ENCODE data around the gene PBX2.
"Not testable (repeated sequence)": the region's sequence is repeated elsewhere in the genome, so short reads cannot be mapped to it uniquely, and the experiment has no call there.

PBX2 gene

DNA sequence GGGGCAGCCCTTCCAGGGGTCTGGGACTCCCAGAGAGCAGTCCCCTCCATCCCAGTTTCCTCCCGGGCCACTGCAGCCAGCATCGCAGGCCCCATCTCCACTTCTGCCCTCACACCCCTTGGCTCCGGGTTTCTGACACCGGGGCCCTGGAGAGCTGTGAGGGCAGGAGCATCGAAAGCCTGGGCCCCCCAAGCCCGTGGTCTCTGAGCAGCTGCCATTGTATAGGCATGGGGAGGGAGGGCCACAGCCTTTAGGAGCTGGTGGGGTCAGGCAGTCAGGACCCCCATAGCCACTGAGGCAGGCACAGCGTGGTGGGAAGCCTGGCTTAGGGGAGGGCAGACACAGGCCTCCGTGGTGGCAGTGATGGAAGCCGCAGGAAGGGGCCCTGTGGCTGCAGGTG, 12.2 kb upstream of the PBX2 start:
- no peak for DNase-seq (ENCODE audit: low read depth in 3 of 3)

DNA sequence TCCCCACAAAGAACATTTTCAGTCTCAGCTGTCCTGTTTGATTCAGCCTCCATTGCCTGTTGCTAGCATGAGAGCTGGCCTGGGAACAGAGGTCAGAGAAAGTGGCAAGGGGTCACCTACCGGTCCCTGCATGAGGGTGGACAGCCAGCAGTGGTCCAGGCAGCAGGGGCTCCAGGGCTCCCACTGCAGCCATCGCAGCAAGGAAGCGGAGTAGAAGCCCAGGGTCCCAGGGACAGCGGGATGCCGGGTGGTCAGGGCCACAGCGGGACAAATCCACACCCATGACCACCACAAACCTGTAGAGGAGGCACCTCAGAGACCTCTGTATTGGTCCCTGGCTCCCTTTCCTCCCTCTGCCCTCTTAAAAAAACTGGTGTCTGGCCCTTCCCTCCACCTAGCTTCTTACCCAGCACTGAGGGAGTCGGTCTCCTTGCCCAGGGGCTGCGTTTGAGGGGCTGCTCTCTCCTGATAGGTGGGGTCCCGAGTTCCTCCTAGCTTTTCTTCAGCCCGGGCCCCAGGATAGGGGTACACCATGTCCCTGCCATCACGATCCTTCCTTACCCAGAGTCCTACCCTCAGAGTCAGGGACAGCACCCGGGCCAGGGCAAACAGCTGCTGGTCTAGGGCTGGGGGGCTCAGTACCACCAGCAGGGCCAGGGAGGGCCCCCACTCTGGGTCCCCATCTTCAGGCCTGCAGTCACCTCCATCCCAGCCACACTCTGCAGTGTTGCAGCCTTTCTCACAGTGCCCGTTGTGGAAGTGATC, 10.9 kb upstream of the PBX2 start:
- no peak for DNase-seq (ENCODE audit: low read depth in 3 of 3)

DNA sequence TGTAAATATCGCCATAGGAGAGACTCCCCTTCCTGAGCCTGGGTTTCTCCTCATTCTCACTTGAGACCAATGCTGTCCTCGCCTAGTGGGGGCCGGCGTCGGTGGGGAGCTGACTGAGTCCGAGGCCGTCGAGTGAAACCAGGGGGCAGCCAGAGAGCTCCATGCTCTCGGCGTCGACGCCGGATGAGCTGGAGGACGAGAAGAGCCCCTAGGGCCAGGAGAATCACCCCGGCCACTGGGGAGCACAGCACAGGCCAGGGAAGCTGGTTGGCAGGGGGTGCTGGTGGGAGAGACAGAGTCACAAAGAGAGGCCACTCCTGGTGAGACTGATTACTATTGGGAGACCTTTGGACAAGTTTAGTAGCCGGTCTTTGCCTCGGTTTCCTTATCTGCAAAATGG, 8.9 kb upstream of the PBX2 start:
- DNase-seq (ENCODE audit: low read depth in 3 of 3), result no peak

DNA sequence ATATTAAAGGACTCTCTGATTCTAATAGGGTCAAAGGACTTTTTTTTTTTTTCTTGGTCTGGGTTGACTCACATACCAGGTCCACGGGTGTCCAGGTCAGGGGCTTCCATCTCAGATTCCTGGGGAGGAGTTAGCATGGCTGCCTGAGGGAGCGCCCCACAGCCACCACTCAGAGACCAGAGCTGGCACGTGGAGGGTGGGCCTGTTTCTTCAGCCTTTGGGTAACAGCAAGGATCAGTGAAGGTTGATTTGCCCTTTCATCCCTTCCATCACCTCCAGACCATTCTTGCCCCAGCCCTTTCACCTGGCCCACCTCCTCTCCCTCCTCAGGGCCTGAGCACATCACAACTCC, 8.3 kb upstream of the PBX2 start:
- no peak for DNase-seq (ENCODE audit: low read depth in 3 of 3)

DNA sequence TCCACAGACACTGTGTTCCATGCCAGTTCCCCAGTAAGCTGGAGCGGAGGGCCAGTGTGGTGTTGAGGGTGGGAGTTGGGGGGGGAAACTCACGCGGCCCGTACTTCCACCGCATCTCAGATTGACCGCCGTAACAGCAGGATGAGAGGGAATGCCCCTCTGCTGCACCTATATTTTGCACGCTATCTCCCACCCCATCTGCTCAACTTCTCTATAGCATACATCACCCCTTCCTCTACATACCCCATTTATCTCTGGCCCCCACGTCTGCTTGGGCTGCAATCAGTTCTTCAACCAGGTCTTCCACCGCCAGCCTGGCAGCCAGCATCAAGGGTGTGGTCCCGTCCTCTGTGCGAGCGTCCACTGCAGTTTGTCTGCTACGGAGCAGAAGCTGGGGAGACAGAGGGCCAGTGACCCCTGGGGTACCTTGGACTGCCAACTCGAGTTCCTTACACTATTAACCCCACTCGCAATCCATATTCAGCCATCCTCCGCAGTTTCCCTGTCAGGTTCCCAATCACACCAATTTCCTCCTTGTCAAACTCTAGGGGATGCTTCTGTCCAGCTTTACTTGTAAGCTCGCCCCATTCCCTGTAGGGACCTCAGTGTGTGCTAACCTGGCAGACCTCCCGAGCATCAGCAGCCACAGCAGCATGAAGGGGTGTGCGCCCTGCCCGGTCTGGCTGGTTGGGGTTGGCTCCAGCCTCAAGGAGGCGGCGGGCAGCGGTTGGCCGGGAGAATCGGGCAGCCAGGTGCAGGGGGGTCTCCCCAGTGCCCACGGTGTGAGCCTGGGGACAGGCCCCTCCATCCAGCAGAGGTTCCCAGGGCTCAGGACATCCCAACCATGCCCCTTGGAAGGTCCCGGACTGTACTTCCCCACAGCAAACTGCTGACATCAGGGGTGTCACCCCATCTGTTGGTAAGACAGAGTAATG, 6.9 kb upstream of the PBX2 start:
- DNase-seq (ENCODE audit: low read depth in 3 of 3), result no peak

DNA sequence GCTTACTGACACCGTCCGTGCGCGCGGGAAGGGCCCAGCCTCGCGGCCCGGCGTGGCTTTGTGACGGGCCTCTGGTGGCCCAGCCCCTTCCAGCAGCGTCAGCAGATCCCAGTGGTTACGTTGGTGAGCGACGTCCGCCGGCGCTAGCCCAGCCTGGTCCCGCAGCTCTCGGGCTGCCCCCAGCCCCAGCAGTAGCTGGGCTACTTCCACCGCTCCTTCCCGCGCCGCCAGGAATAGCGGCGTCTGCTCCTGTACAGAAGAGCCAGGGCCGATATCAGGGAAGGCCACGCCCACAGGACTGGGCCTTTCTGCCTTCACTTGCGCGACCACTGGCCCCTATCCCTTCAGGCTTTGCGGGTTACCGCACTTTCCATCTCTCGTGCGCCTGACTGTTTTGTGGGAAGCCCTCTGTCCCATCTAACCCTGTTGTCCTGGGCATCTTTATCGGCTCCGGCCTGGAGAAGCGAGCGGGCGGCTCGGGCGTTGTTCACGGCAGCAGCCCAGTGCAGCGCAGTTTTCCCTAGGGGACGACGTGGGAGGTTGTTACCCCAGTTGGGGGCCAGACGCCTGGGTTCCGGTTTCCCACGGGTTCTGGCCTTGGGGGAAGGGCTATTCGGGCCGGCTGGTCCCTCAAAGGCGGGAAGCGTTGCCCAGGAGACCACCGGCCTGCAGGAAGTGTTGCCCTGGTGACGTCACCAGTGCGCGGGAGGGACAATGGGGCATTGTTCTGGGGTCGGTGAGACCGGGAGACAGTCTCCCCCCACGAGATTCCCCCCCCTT, 6.1 kb upstream of the PBX2 start:
- peak in 1 of 3 experiments; percentile 40 for DNase-seq (ENCODE audit: low read depth in 3 of 3)

DNA sequence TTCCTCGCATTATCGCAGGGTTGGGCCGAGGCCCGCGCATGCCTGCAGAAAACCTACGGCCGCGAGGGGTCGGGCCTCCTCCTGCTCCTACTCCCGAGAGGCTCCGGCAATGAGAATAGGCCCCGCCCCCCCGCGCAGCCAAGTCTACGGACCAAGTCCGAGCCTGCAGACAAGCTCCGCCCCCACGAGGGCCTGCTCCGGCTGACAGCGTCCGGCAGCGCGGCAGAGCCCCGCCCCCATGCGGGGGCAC, 5.6 kb upstream of the PBX2 start:
- peak; percentile 98 to 100 (median 99) for DNase-seq (ENCODE audit: low read depth in 3 of 3)

DNA sequence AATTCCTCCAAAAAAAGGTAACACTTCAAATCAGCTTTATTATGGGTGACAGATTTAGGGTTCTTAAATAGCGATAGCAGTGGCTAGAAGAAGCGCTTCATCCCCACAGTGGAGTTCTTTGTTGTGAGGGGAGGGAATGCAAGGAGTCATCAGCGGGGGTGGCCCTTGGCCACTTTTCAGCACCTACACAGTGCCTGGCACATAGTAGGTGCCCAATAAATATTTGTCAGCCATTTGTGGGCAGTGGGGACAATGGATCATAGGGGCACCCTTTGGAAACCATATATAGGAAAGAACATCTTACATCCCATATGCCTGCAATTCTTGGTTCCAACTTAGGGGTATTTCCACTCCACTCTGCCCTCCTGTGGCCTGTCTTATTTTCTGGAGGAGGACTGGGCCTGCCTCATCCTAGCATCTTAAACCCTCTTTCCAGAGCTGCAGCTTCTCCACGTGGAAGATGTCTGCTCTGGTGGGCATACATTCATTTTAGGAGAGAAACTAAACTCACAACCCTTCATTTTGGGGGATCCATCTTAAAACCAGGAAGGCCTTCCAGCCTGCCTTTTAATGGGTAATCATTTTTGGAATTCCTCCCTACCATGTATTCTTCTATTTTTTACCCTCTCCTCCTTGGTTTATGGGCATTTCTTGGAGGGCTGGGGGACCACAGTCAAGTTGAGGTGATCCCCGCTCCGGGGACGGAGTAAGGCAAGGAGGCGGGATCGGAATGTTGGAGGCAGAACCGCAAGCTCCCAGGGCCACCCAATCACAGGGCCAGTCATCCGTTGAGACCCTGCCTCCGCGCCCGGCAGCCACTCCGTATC, 5.0 kb upstream of the PBX2 start:
- no peak for DNase-seq (ENCODE audit: low read depth in 3 of 3)

GRCh38 chr6:32194388-32194787, 4.4 kb upstream of the PBX2 start:
- DNase-seq (ENCODE audit: low read depth in 3 of 3), result no peak

DNA sequence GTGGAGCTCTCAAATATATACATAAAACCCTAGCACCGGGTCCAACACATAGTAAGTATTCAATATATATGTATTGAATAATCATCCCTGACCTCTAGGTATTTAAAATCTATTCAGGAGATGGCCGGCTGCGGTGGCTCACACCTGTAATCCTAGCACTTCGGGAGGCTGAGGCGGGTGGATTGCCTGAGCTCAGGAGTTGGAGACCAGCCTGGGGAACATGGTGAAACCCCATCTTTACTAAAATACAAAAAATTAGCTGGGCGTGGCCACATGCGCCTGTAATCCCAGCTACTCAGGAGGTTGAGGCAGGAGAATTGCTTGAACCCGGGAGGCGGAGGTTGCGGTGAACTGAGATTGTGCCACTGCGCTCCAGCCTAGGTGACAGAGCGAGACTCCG, 3.1 kb upstream of the PBX2 start:
- not testable (repeated sequence) for DNase-seq (ENCODE audit: low read depth in 3 of 3)

DNA sequence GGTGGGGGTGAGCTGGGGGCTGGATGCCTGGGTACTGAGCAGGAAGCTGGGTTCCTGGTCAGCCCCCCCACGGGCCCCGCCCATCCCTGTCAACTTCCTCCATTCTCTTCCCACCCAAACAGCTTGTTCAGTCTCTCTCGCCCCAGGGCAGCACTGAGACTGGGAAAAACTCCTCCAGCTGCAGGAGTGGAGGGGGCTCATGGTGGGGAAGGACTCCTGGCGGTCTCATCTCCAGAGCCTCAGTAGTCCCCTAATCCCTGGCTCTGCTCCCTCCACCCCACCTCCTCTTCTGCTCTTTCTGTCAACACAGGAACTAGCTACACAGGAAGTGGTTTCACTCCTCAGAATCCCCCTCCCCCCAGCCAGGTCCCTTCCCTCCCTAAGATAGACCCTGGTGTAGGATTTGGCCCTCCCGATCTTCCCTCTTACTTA, 2.6 kb upstream of the PBX2 start, which contains the start of gene GPSM3:
GPSM3 (minus strand) TSS at position 36 of the 432 bp plus-strand sequence. CDS start 130 bp downstream, outside the sequence.
- DNase-seq (ENCODE audit: low read depth in 3 of 3), result no peak

DNA sequence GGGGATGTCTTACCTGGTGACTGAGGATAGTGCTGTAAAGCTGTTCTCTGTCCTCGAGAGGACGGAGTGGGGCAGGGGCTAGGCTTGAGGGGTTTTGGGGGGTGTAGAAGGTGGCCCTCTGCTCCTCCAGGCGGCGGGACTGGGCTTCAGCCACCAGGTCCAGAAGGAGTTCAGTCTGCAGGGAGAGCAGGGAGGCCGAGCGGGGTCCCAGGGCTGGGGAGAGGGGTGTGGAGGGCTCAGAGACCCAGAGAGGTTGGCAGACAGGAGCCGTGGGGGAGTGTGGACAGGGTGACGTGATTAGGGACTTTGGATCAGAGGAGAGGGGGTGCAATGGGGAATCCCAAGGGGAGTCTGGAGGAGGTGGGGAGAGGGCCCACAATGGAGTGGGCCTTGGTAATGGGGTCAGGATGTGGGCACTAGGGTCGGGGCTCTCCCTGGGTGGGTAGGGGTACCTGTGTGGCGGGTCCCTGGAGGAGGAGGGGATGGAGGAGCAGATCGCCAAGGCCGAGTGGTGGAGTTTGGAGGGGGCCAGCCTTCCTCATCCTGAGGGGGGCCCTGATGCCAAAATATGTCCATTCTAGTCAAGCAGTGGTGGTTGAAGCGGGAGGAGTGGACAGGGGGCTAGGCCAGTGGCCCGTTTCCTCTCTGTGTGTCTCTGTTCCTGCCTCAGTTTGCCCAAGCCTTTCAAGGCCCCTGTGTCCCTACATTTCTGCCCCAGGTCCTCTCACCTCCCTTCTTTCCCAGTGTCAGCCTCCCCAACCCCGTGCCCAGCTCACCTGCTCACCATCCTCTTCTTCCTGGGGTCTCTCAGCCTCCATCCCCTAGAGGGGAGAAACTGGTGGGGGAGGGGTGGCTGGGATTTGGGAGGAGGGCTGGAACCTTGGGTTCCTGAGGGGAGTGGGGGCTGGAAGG, 1.9 kb upstream of the PBX2 start:
- no peak for DNase-seq (ENCODE audit: low read depth in 3 of 3)

DNA sequence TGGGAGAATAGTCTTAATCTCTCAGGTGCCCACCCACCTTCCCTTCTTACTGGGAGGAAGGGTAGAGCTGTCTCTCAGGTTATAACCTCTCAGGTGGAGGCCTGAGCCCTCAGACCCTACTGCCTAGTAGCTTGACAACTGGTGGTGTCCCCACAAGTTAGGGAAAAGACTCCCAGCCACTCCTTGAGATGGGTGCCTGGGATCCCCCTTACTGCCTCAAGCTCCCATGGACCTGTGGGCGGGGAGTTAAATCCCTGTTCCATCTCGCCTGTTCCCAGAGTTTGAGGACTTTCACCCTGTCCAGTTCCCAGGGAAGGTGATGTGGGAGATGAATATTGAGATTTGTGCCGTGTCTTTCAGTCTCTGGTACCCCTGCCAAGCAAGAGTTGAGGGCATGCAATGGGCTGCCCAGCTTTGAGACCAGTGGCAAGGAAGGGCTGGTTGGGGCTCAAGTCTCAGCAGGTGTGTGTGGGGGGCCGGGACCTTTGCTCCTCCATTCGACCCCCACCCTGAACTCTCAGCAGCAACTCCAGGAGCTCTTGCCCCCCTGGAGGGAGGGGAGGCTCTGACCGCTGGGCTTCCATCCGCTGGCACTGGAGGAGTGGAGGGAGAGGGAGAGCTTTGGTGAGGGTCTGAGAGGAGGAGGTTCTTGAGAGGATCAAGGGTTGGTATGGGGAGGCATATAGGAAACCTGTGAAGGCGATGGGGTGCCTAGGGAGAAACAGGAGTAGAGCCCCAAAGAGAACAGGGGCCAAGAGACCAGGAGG, 1.1 kb upstream of the PBX2 start:
- DNase-seq (ENCODE audit: low read depth in 3 of 3), result no peak

- no peak for DNase-seq (ENCODE audit: low read depth in 3 of 3)
Observed at GRCh38 chr6:32189742-32190053, 304 bp downstream of the PBX2 start.

DNA sequence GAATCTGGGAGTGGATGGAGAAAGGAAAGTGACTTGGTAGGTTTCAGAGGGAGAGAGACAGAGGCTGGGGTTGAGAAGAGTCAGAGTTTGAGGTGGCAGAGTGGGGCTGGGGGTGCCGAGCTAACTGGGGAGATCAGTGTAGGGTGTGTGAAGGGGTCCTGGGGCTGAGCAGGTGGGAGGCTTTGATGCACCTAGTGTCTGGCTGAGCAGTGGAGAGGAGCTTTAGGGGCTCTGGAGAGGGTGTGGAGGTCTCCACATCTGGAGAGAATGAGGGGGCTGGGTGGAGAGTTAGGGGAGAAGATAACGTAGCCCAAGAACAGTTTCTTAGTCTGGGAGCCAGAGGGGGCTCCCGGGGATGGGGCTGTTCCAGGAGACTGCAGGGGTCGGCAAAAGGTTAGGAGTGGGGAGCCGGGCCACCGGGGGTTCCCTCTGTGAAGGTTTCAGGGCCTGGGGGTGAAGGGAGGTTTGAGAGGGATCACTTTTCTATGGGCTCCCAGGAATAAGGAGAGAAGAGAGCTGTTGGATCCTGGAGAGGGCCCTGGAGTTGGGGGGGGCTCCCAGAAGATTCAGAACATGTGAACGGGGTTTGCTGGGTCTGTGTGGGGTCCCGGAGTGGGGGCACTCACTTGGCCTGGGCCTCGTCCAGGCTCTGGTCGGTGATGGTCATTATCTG, 797 bp downstream of the PBX2 start:
- DNase-seq (ENCODE audit: low read depth in 3 of 3), result no peak

- no peak for DNase-seq (ENCODE audit: low read depth in 3 of 3)
Observed at GRCh38 chr6:32188381-32189068, 1.5 kb downstream of the PBX2 start.

GRCh38 chr6:32187725-32188380, 2.1 kb downstream of the PBX2 start:
- not testable (repeated sequence) for DNase-seq (ENCODE audit: low read depth in 3 of 3)
